RWPE2 (cell line): ENCODE measurements around the gene HPN.

Source experiments
- ATAC-seq: fragments of 200-7000 bp; cut with Tn5 transposase; 3 replicates; pipeline ENCODE4 v1.9.1; 2021; ENCODE audit warnings: low read depth
- DNase-seq: peaks from one replicate; pipeline ENCODE4 v3.0.0-alpha.2; 2020; ENCODE audit warnings: low spot score
- H3K27ac ChIP-seq: fragments of 450-650 bp; 2 replicates; pipeline ENCODE4 v1.5.1; 2017; ENCODE audit warnings: mild to moderate bottlenecking; ENCODE audit not compliant: poor library complexity, severe bottlenecking
- H3K27me3 ChIP-seq: fragments of 250-450 bp; sonication (Bioruptor Pico); 2 replicates; pipeline ENCODE4 v1.5.1; 2021; ENCODE audit warnings: mild to moderate bottlenecking, moderate library complexity; ENCODE audit not compliant: insufficient read depth, poor library complexity, severe bottlenecking
- H3K36me3 ChIP-seq: fragments of 250-450 bp; sonication (Bioruptor Pico); 2 replicates; pipeline ENCODE4 v1.5.1; 2020; ENCODE audit warnings: low read depth, mild to moderate bottlenecking, moderate library complexity
- H3K4me1 ChIP-seq: fragments of 250-450 bp; sonication (Bioruptor Pico); 2 replicates; pipeline ENCODE4 v1.5.1; 2021; ENCODE audit warnings: mild to moderate bottlenecking, moderate library complexity; ENCODE audit not compliant: insufficient read depth, poor library complexity, severe bottlenecking
- H3K4me3 ChIP-seq: fragments of 250-450 bp; sonication (Bioruptor Pico); 2 replicates; pipeline ENCODE4 v1.5.1; 2021; ENCODE audit warnings: mild to moderate bottlenecking, moderate library complexity; ENCODE audit not compliant: severe bottlenecking
- H3K9me3 ChIP-seq: fragments of 250-450 bp; sonication (Bioruptor Pico); 2 replicates; pipeline ENCODE4 v1.5.1; 2021; ENCODE audit warnings: mild to moderate bottlenecking, moderate library complexity; ENCODE audit not compliant: severe bottlenecking
- CTCF ChIP-seq: fragments of 450-650 bp; IDR thresholded peaks from one replicate; pipeline ENCODE4 v1.5.1; 2017; ENCODE audit warnings: mild to moderate bottlenecking, moderate library complexity; ENCODE audit not compliant: poor library complexity, severe bottlenecking

The HPN gene

GRCh38 chr19:35018379-35018778 lies 23.1 kb upstream of the HPN start:
- Histone ChIP-seq H3K36me3 (peaks cover 58% of the 10 kb centered on the region), H3K4me3 (no peak overlapping the region), H3K27ac (no peak overlapping the region), H3K9me3 (no peaks in the 10 kb centered on the region), H3K4me1 (no peaks in the 10 kb centered on the region), H3K27me3 (no peaks in the 10 kb centered on the region)
- ATAC-seq, result no peak
- no peak for DNase-seq
- no peak for TF ChIP-seq CTCF

GRCh38 chr19:35019144-35019543 lies 22.4 kb upstream of the HPN start:
- Histone ChIP-seq H3K4me3 (no peak overlapping the region), H3K9me3 (no peaks in the 10 kb centered on the region), H3K36me3 (peaks cover 62% of the 10 kb centered on the region), H3K4me1 (no peaks in the 10 kb centered on the region), H3K27ac (no peak overlapping the region), H3K27me3 (no peaks in the 10 kb centered on the region)
- ATAC-seq (no peak), DNase-seq (no peak)
- TF ChIP-seq CTCF, result no peak

GRCh38 chr19:35021016-35021415 lies 20.5 kb upstream of the HPN start:
- DNase-seq, result no peak
- H3K9me3 ChIP-seq, result no peaks in the 10 kb centered on the region
- no peaks in the 10 kb centered on the region for H3K4me1 ChIP-seq
- H3K4me3 ChIP-seq, result no peak overlapping the region
- TF ChIP-seq CTCF, result no peak
- H3K36me3 ChIP-seq, result peaks cover 45% of the 10 kb centered on the region
- ATAC-seq, result no peak
- no peaks in the 10 kb centered on the region for H3K27me3 ChIP-seq
- no peak overlapping the region for H3K27ac ChIP-seq

- no peak overlapping the region for H3K27ac ChIP-seq
- H3K27me3 ChIP-seq, result no peaks in the 10 kb centered on the region
- TF ChIP-seq CTCF, result no peak
- H3K36me3 ChIP-seq, result peaks cover 46% of the 10 kb centered on the region
- no peaks in the 10 kb centered on the region for H3K4me1 ChIP-seq
- no peaks in the 10 kb centered on the region for H3K9me3 ChIP-seq
- DNase-seq (no peak), ATAC-seq (no peak)
- H3K4me3 ChIP-seq, result no peak overlapping the region
These were observed 19.9 kb upstream of the HPN start for GRCh38 chr19:35021596-35021995.

GRCh38 chr19:35022460-35022859 lies 19.1 kb upstream of the HPN start:
- ATAC-seq (no peak), DNase-seq (no peak)
- Histone ChIP-seq H3K27ac (no peak overlapping the region), H3K4me3 (no peak overlapping the region), H3K4me1 (no peaks in the 10 kb centered on the region), H3K27me3 (no peaks in the 10 kb centered on the region), H3K36me3 (peaks cover 50% of the 10 kb centered on the region), H3K9me3 (no peaks in the 10 kb centered on the region)
- TF ChIP-seq CTCF, result no peak
